Parathyroid adenoma (tissue), 2 donors: ENCODE measurements around the gene IL4R.

Experiments used
- H2AFZ ChIP-seq: fragments of 300-600 bp; sonication (generic); one replicate; pipeline ENCODE4 v1.7.0; 2017; ENCODE audit warnings: antibody characterized with exemption, mild to moderate bottlenecking
- H3K27ac ChIP-seq: fragments of 300-600 bp; sonication (generic); one replicate; pipeline ENCODE4 v1.7.0; 2017
- H3K27me3 ChIP-seq: fragments of 300-600 bp; sonication (generic); one replicate; pipeline ENCODE4 v1.7.0; 2017; ENCODE audit warnings: low read length; ENCODE audit not compliant: control insufficient read depth, insufficient read depth
- H3K36me3 ChIP-seq: fragments of 300-600 bp; sonication (generic); one replicate; pipeline ENCODE4 v1.7.0; 2017; ENCODE audit warnings: low read length; ENCODE audit not compliant: control insufficient read depth, insufficient read depth
- H3K4me1 ChIP-seq: fragments of 300-600 bp; sonication (generic); one replicate; pipeline ENCODE4 v1.7.0; 2017; ENCODE audit warnings: control low read depth
- H3K4me2 ChIP-seq: fragments of 300-600 bp; sonication (generic); one replicate; pipeline ENCODE4 v1.7.0; 2017; ENCODE audit warnings: low read length
- H3K4me3 ChIP-seq: fragments of 300-600 bp; sonication (generic); one replicate; pipeline ENCODE4 v1.7.0; 2017; ENCODE audit warnings: low read depth, low read length
- H3K79me2 ChIP-seq: fragments of 300-600 bp; sonication (generic); one replicate; pipeline ENCODE4 v1.7.0; 2017; ENCODE audit warnings: control low read depth
- H3K9ac ChIP-seq: fragments of 300-600 bp; sonication (generic); one replicate; pipeline ENCODE4 v1.7.0; 2017; ENCODE audit warnings: mild to moderate bottlenecking
- H3K9me3 ChIP-seq: fragments of 300-600 bp; sonication (generic); one replicate; pipeline ENCODE4 v1.7.0; 2017; ENCODE audit warnings: low read length; ENCODE audit not compliant: control insufficient read depth
- TF ChIP-seq, protein P1 (sequence below): fragments of 300-600 bp; sonication (generic); IDR thresholded peaks from one replicate; pipeline ENCODE4 v1.7.0; 2017; ENCODE audit warnings: antibody characterized with exemption, mild to moderate bottlenecking
- donor health status: primary hyperparathyroidism.

The IL4R gene

DNA sequence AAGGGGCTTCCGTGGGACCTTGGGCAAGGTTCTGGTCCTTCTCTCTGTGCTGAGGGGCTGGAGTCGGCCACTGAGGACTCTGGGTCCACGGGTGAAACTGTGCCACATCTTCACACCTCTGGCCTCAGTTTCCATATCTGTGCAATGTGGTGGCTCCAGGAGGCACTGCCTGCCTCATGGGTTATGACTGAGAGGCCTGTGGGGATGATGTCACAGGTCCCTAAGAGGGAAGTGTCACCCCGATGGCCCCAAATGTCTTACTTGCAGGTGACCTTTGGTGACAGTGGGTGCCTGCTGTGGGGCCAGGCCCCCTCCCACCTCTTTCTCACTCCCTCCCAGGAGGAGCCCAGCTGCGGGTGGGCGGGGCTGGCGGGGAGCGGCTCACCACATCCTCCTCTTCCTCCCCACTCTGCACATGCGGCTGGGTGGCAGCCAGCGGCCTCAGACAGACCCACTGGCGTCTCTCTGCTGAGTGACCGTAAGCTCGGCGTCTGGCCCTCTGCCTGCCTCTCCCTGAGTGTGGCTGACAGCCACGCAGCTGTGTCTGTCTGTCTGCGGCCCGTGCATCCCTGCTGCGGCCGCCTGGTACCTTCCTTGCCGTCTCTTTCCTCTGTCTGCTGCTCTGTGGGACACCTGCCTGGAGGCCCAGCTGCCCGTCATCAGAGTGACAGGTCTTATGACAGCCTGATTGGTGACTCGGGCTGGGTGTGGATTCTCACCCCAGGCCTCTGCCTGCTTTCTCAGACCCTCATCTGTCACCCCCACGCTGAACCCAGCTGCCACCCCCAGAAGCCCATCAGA, 88.2 kb downstream of the IL4R start, which contains the start of gene IL21R:
IL21R (plus strand) TSS at position 407 of the 801 bp plus-strand sequence. CDS start 27,898 bp downstream, outside the sequence.
- Histone ChIP-seq H3K36me3 (no peaks in the 10 kb centered on the region), H3K9me3 (no peaks in the 10 kb centered on the region), H3K4me3 (no peak within 1 kb of the TSS), H3K4me2 (no peak within 1 kb of the TSS), H3K79me2 (no peaks in the 10 kb centered on the region), H2AFZ (peak within 1 kb of the TSS; percentile 73), H3K27ac (no peak within 1 kb of the TSS), H3K27me3 (no peaks in the 10 kb centered on the region), H3K9ac (no peak within 1 kb of the TSS), H3K4me1 (no peaks in the 10 kb centered on the region)
- TF ChIP-seq, protein P1, sequence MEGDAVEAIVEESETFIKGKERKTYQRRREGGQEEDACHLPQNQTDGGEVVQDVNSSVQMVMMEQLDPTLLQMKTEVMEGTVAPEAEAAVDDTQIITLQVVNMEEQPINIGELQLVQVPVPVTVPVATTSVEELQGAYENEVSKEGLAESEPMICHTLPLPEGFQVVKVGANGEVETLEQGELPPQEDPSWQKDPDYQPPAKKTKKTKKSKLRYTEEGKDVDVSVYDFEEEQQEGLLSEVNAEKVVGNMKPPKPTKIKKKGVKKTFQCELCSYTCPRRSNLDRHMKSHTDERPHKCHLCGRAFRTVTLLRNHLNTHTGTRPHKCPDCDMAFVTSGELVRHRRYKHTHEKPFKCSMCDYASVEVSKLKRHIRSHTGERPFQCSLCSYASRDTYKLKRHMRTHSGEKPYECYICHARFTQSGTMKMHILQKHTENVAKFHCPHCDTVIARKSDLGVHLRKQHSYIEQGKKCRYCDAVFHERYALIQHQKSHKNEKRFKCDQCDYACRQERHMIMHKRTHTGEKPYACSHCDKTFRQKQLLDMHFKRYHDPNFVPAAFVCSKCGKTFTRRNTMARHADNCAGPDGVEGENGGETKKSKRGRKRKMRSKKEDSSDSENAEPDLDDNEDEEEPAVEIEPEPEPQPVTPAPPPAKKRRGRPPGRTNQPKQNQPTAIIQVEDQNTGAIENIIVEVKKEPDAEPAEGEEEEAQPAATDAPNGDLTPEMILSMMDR, result no peak

DNA sequence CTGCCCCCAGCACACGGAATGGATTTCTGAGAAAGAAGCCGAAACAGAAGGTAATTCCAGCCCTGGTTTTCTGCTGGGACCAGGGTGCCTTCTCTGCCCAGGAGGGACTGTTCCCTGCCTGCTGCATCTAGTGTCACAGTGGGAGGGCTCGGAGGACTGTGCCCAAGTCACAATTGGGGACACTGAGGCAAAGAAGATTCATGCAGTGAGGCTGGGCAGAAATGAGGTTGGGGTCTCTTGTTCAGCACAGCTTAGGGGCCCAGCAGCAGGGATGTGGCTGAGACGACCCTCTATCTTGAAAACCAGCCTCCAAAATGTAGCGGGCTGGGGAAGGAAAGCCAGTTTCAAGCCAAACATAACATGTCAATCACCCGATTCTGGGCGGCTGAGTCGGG, 88.8 kb downstream of the IL4R start:
- TF ChIP-seq, protein P1, result no peak
- no peaks in the 10 kb centered on the region for H3K36me3 ChIP-seq
- no peak overlapping the region for H3K9ac ChIP-seq
- no peaks in the 10 kb centered on the region for H3K9me3 ChIP-seq
- H3K79me2 ChIP-seq, result no peaks in the 10 kb centered on the region
- H2AFZ ChIP-seq, result no peak overlapping the region
- H3K27ac ChIP-seq, result no peak overlapping the region
- no peaks in the 10 kb centered on the region for H3K4me1 ChIP-seq
- no peak overlapping the region for H3K4me2 ChIP-seq
- no peaks in the 10 kb centered on the region for H3K27me3 ChIP-seq
- H3K4me3 ChIP-seq, result no peak overlapping the region

DNA sequence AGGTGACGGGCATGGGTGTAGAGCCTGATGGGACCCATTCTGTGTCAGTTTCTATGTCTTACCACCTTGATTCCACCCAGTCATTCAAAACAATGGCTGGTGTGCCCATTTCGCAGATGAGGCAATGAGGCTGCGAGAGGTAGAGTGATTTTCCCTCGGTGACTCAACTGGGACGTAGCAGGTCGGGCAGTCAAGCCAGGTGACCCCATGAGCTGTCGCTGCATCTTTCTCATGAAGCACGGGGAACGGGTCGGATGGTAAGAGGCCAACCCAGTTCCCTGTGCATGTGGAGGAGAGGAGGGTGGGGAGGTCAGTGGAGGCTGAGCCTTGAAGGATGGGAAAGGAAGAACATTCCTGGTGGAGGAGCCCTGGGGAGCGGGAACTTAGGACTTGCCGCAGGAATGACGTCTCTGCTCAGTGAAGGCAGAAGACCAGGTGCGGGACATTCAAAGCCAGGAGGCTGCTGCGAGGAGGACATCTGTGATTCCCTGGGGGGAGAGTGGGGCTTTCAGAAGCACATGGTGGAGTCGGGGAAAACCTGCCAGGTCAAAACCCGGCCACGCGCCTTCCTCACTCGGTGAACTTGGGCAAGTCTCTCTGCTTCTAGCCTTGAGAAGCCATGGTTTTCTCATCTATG, 89.3 kb downstream of the IL4R start:
- Histone ChIP-seq H3K9ac (no peak overlapping the region), H3K27me3 (no peaks in the 10 kb centered on the region), H3K4me3 (no peak overlapping the region)

DNA sequence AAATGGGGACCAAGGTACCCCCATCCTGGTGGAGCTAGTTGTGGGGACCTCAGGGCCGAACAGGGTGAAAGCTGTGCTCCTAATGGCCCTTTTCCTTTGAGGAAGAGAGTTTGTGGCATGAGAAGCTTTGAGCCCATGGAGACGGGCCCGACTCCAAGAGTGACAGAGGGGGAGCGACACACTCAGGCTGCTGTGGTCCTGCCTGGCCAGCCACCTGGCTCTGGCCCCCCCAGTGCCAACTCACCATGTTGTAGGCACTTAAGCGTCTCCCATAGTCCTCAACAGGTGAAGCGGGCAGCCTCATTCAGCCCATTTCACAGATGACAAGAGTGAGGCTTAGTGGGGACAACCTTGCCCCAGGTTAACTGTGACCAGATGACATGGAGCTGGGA, 89.8 kb downstream of the IL4R start:
- no peaks in the 10 kb centered on the region for H3K36me3 ChIP-seq
- no peak overlapping the region for H3K4me3 ChIP-seq
- no peaks in the 10 kb centered on the region for H3K9me3 ChIP-seq
- no peaks in the 10 kb centered on the region for H3K79me2 ChIP-seq
- no peak overlapping the region for H3K4me2 ChIP-seq
- TF ChIP-seq, protein P1, result no peak
- no peak overlapping the region for H3K9ac ChIP-seq
- no peak overlapping the region for H2AFZ ChIP-seq
- no peaks in the 10 kb centered on the region for H3K4me1 ChIP-seq
- H3K27me3 ChIP-seq, result no peaks in the 10 kb centered on the region
- H3K27ac ChIP-seq, result no peak overlapping the region

More for the DNA sequence above, 89.3 kb downstream of the IL4R start:
- Histone ChIP-seq H3K4me1 (no peaks in the 10 kb centered on the region), H3K4me2 (no peak overlapping the region), H3K9me3 (no peaks in the 10 kb centered on the region), H3K79me2 (no peaks in the 10 kb centered on the region), H2AFZ (no peak overlapping the region), H3K36me3 (no peaks in the 10 kb centered on the region), H3K27ac (no peak overlapping the region)
- TF ChIP-seq, protein P1, result no peak
